Body of pancreas (tissue), 4 donors: ENCODE results near the gene M6PR. TPM values are rescaled to one million over a fixed set of nuclear protein-coding genes. Genes with fewer than 3 reads are reported as not detected.
"Not testable (repeated sequence)": the region's sequence is repeated elsewhere in the genome, so short reads cannot be mapped to it uniquely, and the experiment has no call there.

Source experiments
- ATAC-seq: fragments of 150-250 bp; one replicate; pipeline ENCODE4 v1.9.1; 2016
- DNase-seq, 4 donors: peaks; one replicate each; pipeline ENCODE4 v3.0.0-alpha.2; 2019
- H3K27ac ChIP-seq, 4 donors: fragments of 200-600 bp; sonication (generic); 1 replicate in 3 of 4; 2 replicates in 1 of 4; pipeline versions ENCODE4 v1.5.1 to v1.6.1; 2016 to 2019; ENCODE audit warnings: mild to moderate bottlenecking in 1 of 4, mixed read lengths in 1 of 4, moderate library complexity in 1 of 4
- H3K27me3 ChIP-seq, 2 donors: fragments of 200-600 bp; sonication (generic); one replicate each; pipeline ENCODE4 v1.6.0; 2016; ENCODE audit warnings: mild to moderate bottlenecking in 1 of 2
- H3K36me3 ChIP-seq, 2 donors: fragments of 200-600 bp; sonication (generic); replicated peaks in 1 of 2; 2 replicates each; pipeline ENCODE4 v1.5.1; 2016; ENCODE audit warnings: low read depth in 2 of 2; ENCODE audit not compliant: insufficient read depth in 1 of 2
- H3K4me1 ChIP-seq: fragments of 200-600 bp; sonication (generic); one replicate; pipeline ENCODE4 v1.6.0; 2016
- H3K4me3 ChIP-seq, 2 donors: fragments of 200-600 bp; sonication (generic); 1 replicate in 1 of 2; 2 replicates in 1 of 2; pipeline ENCODE4 v1.5.1; 2016 to 2019
- H3K9me3 ChIP-seq, 3 donors: fragments of 200-600 bp; sonication (generic); 1 replicate in 2 of 3; 2 replicates in 1 of 3; pipeline ENCODE4 v1.5.1; 2016
- CTCF ChIP-seq, 7 experiments: fragments of 450-650 bp in 4 of 7; fragments of 200-600 bp in 3 of 7; sonication (generic) in 3 of 7; IDR thresholded peaks; one replicate each; pipeline ENCODE4 v1.5.1; 2016 to 2019; ENCODE audit warnings: antibody characterized with exemption in 7 of 7
- POLR2A ChIP-seq, 3 donors: fragments of 450-650 bp; IDR thresholded peaks; one replicate each; pipeline ENCODE4 v1.6.1; 2016; ENCODE audit warnings: antibody characterized with exemption in 3 of 3, mild to moderate bottlenecking in 2 of 3
- WGBS, 2 donors: methylation state at CpG; one replicate each; pipeline ENCODE4 v1.1.5; 2017; 5-methylcytosine and 5-hydroxymethylcytosine counted together
- intact Hi-C: fragments of 100-400 bp; cut with DNase I; formaldehyde crosslinking; loops from one replicate; pipeline ENCODE4 v1.15.1; 2023
- total RNA-seq, 2 donors: library from RNA; depleted of rRNA; stranded (reverse); fragments of >200 nt; gene quantifications; one replicate each; pipeline ENCODE4 v1.1.0, GENCODE V29; 2016

The M6PR gene
- total RNA-seq, 2 donors from 2014 or later, result 43.8 to 57.3 TPM

- intact Hi-C loops, result no loop called here
- no peak for DNase-seq
- H3K9me3 ChIP-seq, result no peaks in the 10 kb centered on the region
- H3K4me3 ChIP-seq, result no peak overlapping the region
- H3K4me1 ChIP-seq, result no peaks in the 10 kb centered on the region
- TF ChIP-seq POLR2A (IDR thresholded peaks at IDR 0.05), result no peak
- TF ChIP-seq CTCF (IDR thresholded peaks at IDR 0.05), result no peak
- H3K27me3 ChIP-seq, result no peaks in the 10 kb centered on the region
- no peak for ATAC-seq
- H3K36me3 ChIP-seq, result no peaks in the 10 kb centered on the region
- 74 to 82% methylated on average over 16 of the region's 16 CpGs for WGBS, 2 donors
- no peak overlapping the region for H3K27ac ChIP-seq
Measured at GRCh38 chr12:8906266-8907180, 42.9 kb downstream of the M6PR start.

DNA sequence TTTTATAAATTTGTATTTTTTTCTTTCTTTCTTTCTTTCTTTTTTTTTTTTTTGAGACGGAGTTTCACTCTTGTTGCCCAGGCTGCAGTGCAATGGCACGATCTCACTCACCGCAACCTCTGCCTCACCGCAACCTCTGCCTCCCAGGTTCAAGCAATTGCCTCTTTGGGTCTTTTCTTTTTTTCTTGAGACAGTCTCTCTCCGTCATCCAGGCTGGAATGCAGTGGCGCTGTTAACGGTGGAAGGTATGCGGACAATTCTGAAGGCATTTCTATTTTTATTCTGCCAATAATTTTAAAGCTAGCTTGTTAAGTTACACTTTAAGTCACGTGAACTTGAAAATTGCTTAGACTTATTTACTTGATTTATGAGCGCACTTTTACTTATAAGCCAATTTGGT, 43.9 kb downstream of the M6PR start:
- Histone ChIP-seq H3K27me3 (no peaks in the 10 kb centered on the region), H3K4me3 (no peak overlapping the region), H3K9me3 (no peaks in the 10 kb centered on the region), H3K27ac (no peak overlapping the region), H3K4me1 (no peaks in the 10 kb centered on the region), H3K36me3 (no peaks in the 10 kb centered on the region)
- WGBS, 2 donors, result 67 to 74% methylated on average over 10 of the region's 10 CpGs
- DNase-seq, result no peak
- intact Hi-C loops, result no loop called here
- ATAC-seq, result no peak
- no peak for TF ChIP-seq CTCF (IDR thresholded peaks at IDR 0.05)

DNA sequence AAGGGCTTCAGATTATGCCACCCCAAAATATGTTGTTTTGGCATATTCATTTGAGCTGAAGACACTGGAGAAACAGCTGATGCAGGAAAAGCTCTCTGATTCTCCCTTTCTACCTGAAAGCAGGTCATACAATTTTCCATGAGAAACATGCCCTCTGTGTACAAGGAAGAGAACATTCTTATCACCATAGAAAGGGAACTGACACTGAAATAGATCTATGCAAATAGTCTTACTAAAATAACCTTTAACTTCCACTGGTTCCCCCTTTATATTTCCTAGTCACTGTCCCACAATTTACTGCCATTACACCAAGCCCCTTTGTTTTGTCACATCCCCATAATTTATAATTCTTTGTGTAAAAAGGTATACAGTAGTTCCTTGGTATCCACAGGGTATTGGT, 44.8 kb downstream of the M6PR start:
- no peaks in the 10 kb centered on the region for H3K9me3 ChIP-seq
- H3K36me3 ChIP-seq, result no peaks in the 10 kb centered on the region
- DNase-seq (no peak), ATAC-seq (no peak)
- H3K27me3 ChIP-seq, result no peaks in the 10 kb centered on the region
- H3K4me3 ChIP-seq, result no peak overlapping the region
- no peak for TF ChIP-seq CTCF (IDR thresholded peaks at IDR 0.05)
- no peak for TF ChIP-seq POLR2A (IDR thresholded peaks at IDR 0.05)
- intact Hi-C loops, result no loop called here
- no peak overlapping the region for H3K27ac ChIP-seq
- no peaks in the 10 kb centered on the region for H3K4me1 ChIP-seq

- TF ChIP-seq CTCF (IDR thresholded peaks at IDR 0.05) (no peak), POLR2A (IDR thresholded peaks at IDR 0.05) (no peak)
- ATAC-seq (no peak), DNase-seq (no peak)
- intact Hi-C loops, result no loop called here
- Histone ChIP-seq H3K4me3 (no peak overlapping the region), H3K9me3 (no peaks in the 10 kb centered on the region), H3K27me3 (no peaks in the 10 kb centered on the region), H3K27ac (no peak overlapping the region), H3K36me3 (no peaks in the 10 kb centered on the region), H3K4me1 (no peaks in the 10 kb centered on the region)
- 62 to 72% methylated on average over 3 of the region's 3 CpGs for WGBS, 2 donors
Measured at GRCh38 chr12:8903646-8904045, 45.8 kb downstream of the M6PR start.

GRCh38 chr12:8902703-8903102, 46.7 kb downstream of the M6PR start:
- peak in 1 of 4 donors; percentile 8 for DNase-seq
- intact Hi-C loops, ATAC-seq, H3K4me1 ChIP-seq, H3K36me3 ChIP-seq, H3K27ac ChIP-seq, H3K27me3 ChIP-seq, H3K4me3 ChIP-seq, H3K9me3 ChIP-seq: not testable (repeated sequence)
- 65 to 72% methylated on average over 5 of the region's 5 CpGs for WGBS, 2 donors
